ENCODE results near the gene CRYGN.

Gene CRYGN, protein sequence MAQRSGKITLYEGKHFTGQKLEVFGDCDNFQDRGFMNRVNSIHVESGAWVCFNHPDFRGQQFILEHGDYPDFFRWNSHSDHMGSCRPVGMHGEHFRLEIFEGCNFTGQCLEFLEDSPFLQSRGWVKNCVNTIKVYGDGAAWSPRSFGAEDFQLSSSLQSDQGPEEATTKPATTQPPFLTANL

DNA sequence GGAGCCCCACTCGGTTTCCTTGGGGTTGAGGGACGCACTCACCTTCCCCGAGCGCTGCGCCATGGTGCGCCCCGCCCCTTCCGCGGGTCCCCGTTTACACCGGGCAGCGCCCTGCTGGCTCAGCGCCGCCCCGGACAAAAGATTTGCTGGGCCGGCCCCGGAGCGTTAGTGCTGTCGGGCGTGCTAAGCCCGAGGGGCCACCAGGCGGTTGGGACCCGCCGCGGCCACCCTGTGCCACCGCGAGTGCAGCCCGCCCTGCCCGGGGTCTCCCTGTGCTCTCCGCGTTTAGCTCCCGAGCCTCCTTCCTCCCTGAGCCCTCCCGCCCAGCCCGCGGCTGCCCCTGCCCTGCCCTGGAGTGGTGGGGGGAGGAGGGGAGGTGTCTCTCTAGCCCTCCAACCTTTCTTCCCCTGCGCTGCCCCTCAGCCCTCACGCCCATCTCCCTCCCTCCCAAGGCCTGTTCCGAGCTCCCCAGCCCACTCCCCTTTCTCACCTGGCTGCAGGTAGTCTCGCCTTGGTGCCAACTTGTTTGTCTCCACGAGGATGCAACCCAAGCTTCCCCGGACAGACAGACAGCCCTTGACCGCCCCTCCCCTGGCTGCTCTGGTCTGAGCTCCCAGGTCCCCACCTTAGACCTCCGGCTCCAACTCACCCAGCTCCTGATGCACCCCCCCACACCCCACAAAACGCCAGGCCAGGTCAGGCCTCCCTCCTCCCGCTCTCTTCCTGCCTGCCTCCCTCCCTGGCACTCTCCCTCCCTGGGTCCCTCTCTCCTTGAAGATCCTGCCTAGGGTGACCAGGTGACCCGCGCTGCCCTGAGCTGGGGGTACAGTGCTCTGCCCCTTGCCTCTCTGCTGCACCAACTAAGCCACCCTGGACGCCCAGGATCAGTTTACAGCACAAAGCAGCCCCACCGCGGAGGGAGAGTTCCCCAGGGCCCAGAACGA is at the start of gene CRYGN:
Gene CRYGN (minus strand): TSS at position 287 of the 944 bp plus-strand sequence. CDS start 224 bp downstream, at position 63.
- no peak for DNase-seq (ENCODE audit: low spot score)

DNA sequence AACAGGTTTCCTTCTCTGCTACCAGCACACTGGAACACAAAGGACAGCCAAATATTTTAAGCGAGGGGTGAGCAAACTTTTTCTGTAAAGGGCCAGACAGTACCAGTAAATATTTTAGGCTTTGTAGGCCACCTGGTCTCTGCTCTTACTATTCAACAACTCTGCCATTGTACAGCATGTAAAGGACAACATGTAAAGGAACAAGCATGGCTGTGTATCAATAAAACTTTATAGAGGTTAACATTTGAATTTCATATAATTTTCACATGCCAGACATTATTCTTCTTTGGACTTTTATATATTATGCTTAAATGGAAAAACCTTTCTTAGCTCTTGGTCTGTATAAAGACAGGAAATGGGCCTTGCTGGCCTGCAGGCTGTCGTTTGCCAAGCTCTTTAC is 49.6 kb upstream of the CRYGN start:
- DNase-seq (ENCODE audit: low spot score): no peak

DNA sequence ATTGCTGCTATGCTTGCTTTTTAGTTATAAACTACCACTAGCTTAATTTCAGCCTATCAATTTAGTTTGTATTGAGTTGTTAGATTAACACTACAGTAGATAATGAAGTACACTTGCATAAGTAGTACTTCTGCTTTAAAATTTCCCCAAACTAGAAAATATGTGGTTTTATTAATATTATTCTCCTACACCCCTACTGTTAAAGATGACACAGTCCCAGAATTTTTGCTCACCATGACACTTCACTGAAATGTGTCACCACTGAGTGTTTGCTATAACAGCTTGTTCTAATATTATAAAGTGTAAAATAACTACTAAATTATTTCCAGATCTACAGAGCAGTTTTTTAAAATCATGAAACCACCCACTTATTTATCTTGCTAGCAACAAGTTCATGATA is 48.2 kb upstream of the CRYGN start:
- no peak for DNase-seq (ENCODE audit: low spot score)

DNA sequence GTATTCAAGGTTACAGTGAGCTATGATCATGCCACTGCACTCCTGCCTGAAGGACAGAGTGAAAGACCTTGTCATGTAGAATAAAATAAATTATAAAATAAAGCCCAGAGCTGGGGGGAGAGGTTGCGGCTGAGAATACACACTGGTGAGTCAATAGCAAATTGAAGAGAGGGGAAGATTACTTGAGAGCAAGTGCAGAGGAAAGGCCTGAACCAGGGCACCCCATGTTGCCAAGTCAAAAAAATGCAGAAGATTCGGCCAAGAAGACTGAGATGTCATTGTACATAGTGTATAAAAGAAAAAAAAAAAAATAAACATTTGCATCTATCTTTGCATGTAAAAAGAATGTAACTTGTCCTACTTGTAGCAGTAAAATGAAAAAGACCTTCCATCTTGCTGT is 47.3 kb upstream of the CRYGN start:
- no peak for DNase-seq (ENCODE audit: low spot score)

DNA sequence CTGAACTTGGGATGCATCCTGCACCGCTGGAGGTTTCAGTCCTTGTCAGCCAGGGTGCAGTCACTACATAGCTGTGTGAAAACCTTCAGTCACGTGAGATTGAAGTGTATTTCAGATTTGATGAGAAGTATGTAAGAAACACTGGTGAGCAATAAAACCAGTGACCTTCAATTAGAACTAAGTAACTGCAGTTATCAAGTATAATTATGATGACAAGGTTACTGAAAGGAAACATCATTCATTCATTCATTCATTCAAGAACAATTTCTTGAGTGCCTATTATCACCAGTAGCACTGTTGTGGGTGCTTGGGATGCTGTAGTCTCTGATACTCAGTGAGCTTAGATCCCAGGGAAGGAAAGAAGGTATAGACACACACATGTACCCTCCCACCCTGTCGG is 46.1 kb upstream of the CRYGN start:
- DNase-seq (ENCODE audit: low spot score): no peak

DNA sequence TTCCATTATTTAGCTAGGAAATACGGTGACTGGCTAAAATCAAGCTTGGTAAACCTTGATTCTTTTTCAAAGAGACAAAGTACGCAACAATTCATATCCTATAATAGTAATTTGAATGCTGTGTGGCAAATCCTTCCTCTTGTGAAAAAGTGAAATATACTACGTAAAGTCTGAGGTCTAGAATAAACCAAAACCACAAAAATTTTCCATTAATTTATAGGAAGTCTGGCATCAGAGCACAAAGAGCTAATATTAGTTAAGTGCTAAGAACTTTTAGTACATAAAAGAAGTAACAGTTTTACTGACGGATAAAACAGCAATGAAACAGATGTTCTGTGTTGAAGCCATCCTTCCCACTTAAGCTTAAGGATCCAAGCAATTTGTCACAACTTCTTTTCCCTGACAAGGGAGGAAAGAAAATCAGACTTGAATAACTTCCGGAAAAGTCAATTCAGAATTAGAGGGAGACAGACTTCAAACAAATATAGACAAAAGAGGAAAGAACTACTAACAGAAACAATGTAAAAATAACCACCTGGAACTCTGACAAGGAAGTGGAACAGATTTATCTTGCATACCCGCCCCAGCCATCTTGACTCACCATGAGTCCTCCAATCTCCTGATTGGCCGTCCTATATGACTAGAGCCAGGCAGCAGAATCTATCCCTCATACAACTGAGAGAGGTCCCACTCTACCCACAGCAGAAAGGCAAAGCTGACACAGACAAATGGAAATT is 45.2 kb upstream of the CRYGN start:
- DNase-seq (ENCODE audit: low spot score): no peak

DNA sequence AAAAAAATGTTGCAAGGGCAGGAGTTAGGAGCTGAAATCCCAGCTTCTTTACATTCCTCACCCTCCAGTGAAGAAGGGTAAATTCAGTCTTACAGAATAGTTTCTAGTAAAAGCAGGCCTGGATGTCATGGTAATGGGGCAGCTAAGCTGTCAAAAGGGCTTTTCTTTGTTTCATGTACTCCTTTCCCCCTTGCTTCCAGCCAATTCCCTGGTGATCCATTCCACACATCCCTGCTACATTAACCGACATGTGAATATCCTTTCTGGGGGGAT is 43.7 kb upstream of the CRYGN start:
- DNase-seq (ENCODE audit: low spot score): no peak

DNA sequence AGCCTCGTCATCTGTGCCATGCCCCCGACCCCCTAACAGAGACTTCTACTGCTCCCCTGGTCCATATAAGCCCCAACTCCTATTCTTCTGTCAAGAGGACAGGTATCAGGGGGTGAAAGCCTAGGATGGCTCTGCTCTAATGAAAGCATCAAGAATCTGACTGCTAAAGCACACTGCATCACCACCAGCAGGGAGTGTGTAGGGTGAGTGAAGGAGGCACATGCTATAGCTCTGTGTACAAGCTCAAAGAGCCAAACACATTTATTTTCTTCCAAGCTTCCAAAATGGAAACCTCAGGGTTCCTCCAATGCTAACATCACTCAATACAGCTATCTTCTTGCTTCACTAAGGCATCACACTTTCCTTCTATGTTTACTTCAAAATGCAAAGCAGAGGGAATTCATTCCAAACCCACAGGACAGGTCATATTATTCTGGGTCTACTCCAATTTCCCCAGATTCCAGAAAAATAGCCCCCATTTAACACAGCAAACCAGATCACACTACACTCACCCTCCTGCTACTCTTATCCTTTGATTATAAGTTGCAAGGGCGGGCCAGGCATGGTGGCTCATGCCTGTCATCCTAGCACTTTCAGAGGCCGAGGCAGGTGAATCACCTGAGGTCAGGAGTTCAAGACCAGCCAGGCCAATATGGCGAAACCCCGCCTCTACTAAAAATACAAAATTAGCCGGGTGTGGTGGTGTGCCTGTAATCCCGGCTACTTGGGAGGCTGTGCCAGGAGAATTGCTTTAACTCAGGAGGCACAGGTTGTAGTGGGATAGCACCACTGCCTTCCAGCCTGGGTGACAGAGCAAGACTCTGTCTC is 43.2 kb upstream of the CRYGN start:
- no peak for DNase-seq (ENCODE audit: low spot score)

DNA sequence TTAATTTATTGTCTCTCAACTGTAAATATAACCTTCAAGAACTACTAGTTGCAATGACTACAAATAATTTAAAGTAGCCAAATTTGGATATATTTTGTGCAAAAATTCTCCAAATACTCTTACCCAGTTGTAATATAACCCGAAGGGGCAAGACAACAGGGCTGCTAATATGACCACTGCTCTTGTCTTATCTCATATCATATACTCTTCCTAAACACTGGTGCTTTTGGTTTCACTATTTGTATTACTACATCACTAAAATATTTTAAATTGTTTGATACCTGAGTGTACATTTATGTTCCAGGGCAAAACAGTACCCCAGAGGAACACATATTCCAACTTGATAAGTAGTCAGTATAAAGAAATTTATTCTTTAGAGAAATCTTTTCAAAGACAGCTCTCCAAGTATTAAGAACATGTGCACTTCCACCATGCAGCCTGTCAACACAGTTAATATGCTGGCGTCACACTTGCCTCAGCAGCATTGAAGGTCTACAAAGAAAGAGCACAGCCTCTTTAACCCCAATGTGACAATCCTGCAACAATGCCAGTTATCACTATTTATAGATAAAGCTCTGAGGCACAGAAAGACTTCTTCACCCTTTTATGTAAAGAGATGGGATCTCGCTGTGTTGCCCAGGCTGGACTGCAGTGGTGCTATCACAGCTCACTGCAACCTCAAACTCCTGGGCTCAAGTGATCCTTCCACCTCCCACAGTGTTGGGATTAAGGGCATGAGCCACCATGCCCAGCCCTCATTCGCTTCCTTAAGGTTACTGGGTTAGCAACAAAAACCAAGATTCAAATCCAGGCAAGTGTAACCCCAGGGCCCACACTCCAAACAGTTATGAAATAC is 41.9 kb upstream of the CRYGN start:
- no peak for DNase-seq (ENCODE audit: low spot score)

DNA sequence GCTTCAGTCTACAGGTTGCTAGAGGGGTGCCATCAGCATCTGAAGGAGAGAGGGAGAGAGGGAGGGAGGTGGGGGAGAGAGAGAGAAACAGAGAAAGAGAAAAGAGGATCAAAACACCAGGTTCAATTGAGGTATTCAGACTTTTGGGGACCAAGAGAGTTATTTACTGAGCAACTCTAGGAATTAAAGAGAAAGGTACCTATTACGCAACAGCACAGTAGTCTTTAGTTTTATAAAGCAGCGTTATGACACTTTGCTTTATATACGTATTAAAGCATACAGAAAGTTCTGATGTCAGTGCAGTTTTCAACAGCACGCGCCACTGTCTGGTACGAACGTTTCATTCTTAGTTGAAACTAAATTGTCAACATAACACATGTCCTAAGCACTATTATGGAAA is 37.9 kb upstream of the CRYGN start:
- no peak for DNase-seq (ENCODE audit: low spot score)

DNA sequence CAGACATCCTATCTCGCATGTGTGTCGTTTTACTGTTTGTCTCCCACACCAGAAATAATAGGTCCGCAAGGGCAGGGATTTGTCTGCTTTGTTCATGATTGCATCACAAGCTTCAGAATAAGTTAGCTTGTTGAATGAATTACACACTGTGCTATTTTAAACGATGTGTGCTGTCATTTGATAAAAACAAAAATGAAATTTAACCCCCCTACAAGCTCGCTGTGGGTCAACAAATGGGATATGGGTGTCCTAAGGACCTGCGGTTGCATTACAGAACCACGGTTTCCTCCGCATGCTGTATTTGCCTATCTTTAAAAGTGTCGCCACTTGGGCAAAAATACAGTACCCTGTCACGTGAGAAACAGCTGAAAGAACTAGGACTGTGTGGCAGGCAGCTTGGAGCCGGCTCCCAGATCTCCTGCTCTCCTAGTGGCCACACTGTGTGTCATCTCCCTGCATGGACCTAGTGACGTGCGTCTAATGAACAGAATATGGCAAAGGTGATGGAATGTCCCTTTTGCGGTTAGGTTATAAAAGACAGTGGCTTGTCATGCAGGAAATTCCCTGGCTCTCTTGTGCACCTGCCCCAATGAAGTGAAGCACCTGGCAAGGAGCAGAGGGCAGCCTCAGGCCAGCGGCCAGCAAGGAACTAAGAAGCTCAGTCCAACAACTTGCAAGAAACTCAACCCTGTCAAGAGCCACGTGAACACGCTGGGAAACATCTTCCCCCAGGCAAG is 32.9 kb upstream of the CRYGN start:
- no peak for DNase-seq (ENCODE audit: low spot score)

DNA sequence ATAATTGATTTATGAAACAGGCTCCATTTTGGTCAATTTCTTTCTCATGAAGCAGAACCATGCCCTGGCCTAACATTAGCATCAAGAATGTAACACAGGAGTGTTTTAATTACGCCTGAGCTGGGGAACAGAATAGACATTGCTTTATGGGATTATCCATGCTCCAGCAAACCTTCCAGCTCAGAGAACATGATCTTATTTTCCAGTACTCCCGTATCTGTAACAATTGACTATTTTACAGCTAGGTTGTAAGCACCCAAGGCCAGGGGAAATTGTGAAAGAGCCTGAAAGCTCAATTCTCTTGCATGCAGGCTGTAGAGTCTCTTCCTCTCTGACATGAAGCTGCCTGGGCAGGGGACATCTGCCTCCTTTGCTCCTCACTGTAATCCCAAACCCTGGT is 30.8 kb upstream of the CRYGN start:
- DNase-seq (ENCODE audit: low spot score): no peak

DNA sequence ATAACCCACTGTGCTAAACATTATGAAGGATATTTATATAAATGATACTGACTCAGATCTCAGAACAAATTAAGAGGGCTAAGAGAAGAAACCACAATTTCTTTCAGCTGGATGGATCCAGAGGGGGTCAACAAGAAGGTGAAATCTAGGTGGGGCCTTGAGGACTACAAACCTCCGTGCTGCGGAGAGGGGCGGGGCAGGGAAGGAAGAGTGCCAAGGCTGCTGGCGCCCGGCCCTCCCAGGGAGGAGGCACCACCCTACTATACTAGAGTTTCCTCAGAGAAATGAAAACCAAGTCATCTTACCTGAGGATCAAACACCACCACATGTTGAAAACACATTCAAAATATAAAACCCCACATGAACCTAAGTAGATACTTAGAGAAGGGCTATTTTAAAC is 29.3 kb upstream of the CRYGN start:
- no peak for DNase-seq (ENCODE audit: low spot score)

DNA sequence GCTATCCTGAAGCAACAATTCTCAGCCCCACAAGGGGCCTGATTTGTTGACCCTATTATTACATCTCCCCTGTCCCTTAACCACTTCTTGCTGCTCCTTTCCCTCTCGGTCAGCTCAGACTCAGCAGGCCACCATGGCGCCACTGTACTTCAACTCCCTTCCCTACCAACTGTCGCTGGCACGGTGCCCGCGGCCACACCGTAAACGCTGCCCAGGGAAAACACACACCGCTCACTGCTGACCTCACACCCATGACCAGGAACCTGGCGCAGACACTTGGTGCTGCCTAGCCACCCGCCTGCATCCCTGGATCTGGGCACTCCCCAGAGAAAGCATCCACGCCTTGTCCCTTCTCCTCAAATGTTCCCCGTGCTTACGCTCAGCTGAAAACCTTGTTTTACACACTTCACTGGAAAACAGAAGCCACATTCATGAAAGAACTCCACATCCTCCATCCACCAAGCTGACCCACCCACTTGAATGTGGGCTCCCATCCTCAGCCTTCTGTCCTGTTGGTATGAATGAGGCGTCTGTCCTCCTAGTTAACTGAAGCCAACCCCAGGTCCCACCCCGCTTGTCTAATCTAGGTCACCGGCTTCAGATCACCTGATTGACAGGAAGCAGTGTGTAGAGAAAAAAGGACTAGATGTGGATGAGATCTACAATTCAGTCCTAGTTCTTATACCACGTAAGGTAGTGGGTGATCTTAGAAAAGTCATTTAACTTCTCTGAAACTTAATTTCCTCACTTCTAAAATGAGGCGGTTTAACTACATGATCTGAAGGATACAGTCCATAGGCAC is 28.5 kb upstream of the CRYGN start:
- no peak for DNase-seq (ENCODE audit: low spot score)

DNA sequence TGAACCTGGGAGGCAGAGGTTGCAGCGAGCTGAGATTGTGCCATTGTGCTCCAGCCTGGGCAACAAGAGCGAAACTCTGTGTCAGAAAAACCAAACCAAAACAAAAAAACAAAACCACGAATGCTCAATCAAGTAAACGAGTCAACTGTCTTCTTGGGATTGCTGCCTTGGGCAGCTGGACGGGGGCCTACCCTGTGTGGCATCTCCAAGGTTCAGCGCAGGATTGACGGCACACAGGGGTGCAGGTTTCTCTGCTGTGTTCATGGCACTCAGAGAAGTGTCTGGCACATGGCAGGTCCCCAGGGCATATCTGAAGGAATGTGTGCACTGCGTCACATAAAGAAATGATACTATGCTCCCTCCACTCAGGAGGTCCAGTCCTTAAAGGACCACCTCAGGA is 25.2 kb upstream of the CRYGN start:
- no peak for DNase-seq (ENCODE audit: low spot score)

DNA sequence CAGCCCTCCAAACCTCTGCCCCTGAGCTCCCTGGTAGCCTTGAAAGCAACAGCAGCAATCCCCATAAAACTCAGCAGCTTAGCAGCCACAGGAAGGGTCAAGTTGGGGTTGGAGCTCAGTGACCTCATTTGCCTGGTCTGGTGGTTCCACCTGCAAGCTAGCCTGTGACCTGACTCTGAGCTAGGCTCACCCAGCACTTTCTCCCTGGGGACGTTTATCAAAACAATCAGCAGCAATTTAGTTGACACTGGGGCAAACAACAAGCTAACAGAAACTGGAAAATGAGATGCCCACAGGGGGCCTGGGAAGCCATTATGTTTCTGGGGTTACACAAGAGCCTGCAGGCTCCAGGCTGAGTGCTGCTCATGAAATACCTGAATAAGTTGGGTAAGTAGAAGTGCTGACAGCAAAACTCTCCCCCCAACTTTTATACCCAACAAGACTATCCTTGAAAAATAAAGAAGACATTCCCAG is 22.4 kb upstream of the CRYGN start:
- no peak for DNase-seq (ENCODE audit: low spot score)

DNA sequence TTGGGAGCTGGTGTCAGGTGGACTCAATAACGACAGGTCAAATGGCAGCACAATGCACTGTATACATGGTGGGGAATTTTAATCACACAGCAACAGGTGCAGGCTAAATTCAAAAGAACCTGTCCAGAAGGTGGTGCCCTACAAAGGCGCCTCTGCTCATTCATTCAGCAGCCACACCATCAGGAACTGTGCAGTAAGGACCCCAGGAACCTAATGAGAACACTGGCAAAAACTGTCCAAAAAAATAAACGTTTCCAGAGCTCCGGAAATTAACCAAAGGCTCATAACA is 21.9 kb upstream of the CRYGN start:
- no peak for DNase-seq (ENCODE audit: low spot score)

DNA sequence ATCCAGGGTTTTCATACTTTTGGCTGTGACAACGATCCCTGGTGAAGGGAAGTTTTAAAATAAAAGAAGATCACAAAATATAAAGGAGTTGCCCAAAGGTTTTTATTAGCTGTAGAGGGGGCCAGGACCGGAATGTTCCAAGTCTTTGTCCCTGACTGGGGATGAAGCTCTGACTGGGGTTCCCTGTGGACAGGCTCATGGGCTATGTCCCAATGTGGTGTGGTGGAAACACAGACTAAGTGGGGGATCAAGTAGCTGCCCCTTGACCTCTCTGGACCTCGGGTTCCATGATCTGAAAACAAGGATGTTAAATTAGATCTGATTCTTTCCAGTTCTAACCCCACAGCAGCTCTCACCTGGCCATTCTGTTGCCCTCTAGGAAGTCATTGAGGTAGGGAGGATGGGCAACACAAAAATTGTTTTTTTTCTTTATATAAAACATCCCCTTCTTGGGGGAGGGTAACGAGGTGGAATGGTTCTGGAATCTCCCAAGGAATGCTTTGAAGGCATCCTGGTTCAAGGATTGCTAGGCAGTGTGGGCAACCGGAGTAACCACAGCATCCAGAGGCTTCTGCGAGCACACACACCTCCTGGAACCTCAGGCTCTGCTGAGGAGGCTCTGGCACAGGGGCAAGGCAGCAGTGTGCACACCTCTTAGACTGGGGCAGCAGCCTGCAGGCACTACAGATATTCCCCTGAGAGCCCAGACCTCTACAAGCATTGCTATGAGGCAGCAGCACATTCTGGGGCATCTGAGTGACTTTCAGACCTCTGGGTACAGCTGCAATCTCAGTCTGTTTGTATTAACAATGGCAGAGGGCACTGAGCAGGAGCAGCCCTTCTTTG is 21.4 kb upstream of the CRYGN start:
- no peak for DNase-seq (ENCODE audit: low spot score)

DNA sequence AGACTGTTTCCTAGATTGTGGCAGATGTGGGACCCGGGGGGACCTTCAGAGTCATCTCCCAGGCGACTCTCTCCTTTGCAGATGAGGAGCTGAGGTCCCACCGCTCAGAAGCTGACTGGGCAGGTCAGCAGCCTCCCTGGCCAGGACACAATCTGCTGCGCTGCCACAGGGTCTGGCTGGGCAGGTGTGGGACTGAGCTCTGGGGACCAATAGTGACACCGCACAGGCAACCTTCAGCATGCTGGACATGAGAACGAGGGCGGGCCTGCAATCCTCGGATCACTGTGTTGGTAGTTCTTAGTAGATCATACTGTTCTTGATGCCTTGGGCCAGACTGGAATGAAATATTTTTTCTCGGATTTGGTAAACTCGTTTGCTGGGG is 20.5 kb upstream of the CRYGN start:
- no peak for DNase-seq (ENCODE audit: low spot score)

Data from D341Med (cell line).